Astrocyte of the spinal cord (primary cell): ENCODE measurements around the gene PRKAG2.

ENCODE experiments used
- DNase-seq: peaks from one replicate; pipeline ENCODE4 v3.0.0; 2011; ENCODE audit warnings: low read depth, low spot score
- H3K4me3 ChIP-seq: 2 replicates; pipeline ENCODE4 v1.5.1; 2011; ENCODE audit warnings: low read depth, mild to moderate bottlenecking, low read length, moderate library complexity
- in situ Hi-C: cut with HindIII; loops from 2 replicates; pipeline ENCODE4 v1.10.0; 2017; ENCODE audit warnings: low sequenced_read_pairs
- TF ChIP-seq, protein P1 (sequence below): IDR thresholded peaks from 2 replicates; pipeline ENCODE4 v1.5.1; 2012; ENCODE audit warnings: low read depth, mild to moderate bottlenecking, low read length, inconsistent platforms

The PRKAG2 gene

DNA sequence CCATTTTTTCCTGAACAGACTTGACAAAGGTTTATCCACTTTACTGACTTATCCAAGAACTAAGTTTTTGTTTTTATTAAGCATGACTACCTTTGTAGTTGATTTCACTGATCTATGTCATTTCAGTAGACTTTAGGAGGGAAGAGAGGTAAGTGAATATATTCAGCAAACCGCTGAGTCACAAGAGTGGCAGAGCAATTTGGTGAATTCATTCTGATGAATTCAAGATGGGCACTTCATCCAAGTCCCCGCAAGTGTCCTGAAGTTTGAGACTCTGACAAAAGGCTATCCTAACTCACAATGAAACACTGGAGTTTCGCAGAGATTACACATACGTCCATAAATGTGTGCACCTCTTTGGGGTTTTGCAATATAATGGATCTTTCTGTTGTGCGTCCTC lies 255.0 kb downstream of the PRKAG2 start:
- no peak for DNase-seq
- in situ Hi-C loops, result no loop called here
- TF ChIP-seq, protein P1, sequence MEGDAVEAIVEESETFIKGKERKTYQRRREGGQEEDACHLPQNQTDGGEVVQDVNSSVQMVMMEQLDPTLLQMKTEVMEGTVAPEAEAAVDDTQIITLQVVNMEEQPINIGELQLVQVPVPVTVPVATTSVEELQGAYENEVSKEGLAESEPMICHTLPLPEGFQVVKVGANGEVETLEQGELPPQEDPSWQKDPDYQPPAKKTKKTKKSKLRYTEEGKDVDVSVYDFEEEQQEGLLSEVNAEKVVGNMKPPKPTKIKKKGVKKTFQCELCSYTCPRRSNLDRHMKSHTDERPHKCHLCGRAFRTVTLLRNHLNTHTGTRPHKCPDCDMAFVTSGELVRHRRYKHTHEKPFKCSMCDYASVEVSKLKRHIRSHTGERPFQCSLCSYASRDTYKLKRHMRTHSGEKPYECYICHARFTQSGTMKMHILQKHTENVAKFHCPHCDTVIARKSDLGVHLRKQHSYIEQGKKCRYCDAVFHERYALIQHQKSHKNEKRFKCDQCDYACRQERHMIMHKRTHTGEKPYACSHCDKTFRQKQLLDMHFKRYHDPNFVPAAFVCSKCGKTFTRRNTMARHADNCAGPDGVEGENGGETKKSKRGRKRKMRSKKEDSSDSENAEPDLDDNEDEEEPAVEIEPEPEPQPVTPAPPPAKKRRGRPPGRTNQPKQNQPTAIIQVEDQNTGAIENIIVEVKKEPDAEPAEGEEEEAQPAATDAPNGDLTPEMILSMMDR, result no peak
- H3K4me3 ChIP-seq, result no peak overlapping the region

DNA sequence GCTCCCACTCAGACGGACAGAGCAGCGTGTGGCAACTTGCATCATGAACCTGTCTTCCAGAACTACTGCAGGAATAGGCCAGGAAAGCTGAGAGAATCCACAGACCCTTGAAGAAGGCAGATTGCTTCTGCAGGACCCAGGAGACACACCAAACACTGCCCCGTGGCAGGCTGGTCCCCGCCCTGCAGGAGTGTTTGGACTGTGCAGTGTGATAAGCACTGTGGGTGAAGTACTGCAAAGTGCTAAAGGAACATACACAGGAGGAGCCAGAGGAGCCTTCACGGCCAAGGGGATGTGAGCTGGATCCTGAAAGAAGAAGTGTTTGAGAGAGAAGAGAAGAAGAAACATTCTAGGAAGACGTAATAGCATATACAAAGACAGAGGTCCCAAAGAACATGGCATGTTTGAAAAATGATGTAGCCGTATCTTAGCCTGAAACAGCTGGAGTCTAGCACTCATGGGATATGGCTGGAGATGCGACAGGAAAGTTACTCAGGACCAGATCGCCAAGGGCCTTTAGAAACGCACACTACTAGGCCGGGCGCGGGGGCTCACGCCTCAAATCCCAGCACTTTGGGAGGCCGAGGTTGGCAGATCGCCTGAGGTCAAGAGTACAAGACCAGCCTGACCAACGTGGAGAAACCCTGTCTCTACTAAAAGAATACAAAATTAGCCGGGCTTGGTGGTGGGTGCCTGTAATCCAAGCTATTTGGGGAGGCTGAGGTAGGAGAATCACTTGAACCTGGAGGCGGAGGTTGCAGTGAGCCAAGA lies 260.3 kb downstream of the PRKAG2 start:
- TF ChIP-seq, protein P1, result no peak
- H3K4me3 ChIP-seq, result no peak overlapping the region
- in situ Hi-C loops, result no loop called here
- DNase-seq, result no peak

- in situ Hi-C loops, result no loop called here
- TF ChIP-seq, protein P1, result no peak
- no peak for DNase-seq
- H3K4me3 ChIP-seq, result no peak overlapping the region
Measured at GRCh38 chr7:151615784-151616183, 261.1 kb downstream of the PRKAG2 start.

DNA sequence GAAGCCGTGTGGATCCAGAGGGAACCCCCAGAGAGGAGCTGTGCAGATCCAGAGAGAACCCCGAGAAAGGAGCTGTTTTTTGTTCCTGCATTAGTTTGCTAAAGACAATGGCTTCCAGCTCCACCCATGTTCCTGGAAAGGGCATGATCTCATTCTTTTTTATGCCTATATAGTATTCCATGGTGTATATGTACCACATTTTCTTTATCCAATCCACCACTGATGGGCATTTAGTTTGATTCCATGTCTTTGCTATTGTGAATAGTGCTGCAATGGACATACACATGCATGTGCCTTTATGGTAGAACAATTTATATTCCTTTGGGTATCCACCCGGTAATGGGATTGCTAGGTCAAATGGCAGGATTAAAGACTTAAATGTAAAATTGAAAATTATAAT lies 261.9 kb downstream of the PRKAG2 start:
- no peak for DNase-seq
- no peak overlapping the region for H3K4me3 ChIP-seq
- in situ Hi-C loops, result no loop called here
- TF ChIP-seq, protein P1, result no peak

DNA sequence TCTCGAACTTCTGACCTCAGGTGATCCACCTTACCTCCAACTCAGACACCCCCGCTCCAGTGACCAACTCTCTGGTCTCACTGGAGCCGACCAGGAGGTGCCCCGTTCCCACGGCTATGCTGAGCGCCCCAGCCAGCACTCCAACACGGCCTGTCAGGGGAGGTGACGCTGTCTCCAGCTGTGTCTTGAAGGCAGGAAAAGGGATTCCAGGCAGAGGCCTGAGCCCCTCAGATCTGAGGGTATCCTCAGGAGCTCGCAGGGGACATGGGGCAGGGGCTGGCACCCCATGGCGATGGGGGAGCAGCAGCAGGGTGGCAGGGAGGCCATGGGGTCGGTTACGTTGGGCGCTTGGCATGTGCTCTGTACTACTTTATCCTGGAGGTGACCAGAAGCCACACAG lies 262.9 kb downstream of the PRKAG2 start:
- no peak for DNase-seq
- in situ Hi-C loops, result no loop called here
- H3K4me3 ChIP-seq, result no peak overlapping the region
- TF ChIP-seq, protein P1, result no peak

DNA sequence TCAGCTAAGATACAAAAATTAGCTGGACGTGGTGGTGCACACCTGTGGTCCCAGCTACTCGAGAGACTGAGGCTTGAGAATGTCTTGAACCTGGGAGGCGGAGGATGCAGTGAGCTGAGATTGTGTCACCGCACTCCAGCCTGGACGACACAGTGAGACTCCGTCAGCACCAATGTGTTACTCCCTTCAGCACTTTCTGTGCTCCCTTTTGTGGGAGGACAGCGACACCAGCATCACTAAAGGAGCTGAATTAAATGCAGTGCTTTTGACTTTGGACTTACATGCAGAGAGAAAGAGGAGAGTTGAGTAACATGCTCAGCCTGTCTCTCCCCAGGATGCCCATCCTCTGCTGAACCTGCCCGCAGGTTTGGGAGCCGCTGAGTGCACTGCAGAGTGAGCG lies 265.0 kb downstream of the PRKAG2 start:
- no peak overlapping the region for H3K4me3 ChIP-seq
- TF ChIP-seq, protein P1, result no peak
- in situ Hi-C loops, result no loop called here
- no peak for DNase-seq
